HEK293 (cell line): Measurements from ENCODE around the gene GPR45.

Source experiments
- ATF2 ChIP-seq: fragments of 450-650 bp; formaldehyde crosslinking; IDR thresholded peaks from 2 replicates; pipeline ENCODE4 v1.5.1; 2016; ENCODE audit warnings: missing biosample characterization, missing genetic modification characterization, low read depth
- CTCF ChIP-seq: fragments of 450-650 bp; formaldehyde crosslinking; IDR thresholded peaks from 2 replicates; pipeline ENCODE4 v1.5.1; 2016; ENCODE audit warnings: missing biosample characterization, missing genetic modification characterization
- GLIS1 ChIP-seq: fragments of 450-650 bp; formaldehyde crosslinking; IDR thresholded peaks from 2 replicates; pipeline ENCODE4 v1.5.1; 2016; ENCODE audit warnings: missing biosample characterization, missing genetic modification characterization
- PATZ1 ChIP-seq: fragments of 450-650 bp; formaldehyde crosslinking; IDR thresholded peaks from 2 replicates; pipeline ENCODE4 v1.5.1; 2016; ENCODE audit warnings: missing biosample characterization, missing genetic modification characterization
- SETDB1 ChIP-seq: IDR thresholded peaks from one replicate; pipeline ENCODE4 v1.6.1; 2017; ENCODE audit warnings: mild to moderate bottlenecking, low read length, moderate library complexity, mixed read lengths; ENCODE audit not compliant: insufficient read length
- SP3 ChIP-seq: fragments of 450-650 bp; formaldehyde crosslinking; IDR thresholded peaks from 2 replicates; pipeline ENCODE4 v1.5.1; 2016; ENCODE audit warnings: missing biosample characterization, missing genetic modification characterization
- TCF7L2 ChIP-seq: IDR thresholded peaks from 2 replicates; pipeline ENCODE4 v1.6.1; 2011; ENCODE audit warnings: low read depth, mild to moderate bottlenecking, inconsistent platforms, low read length, moderate library complexity, borderline replicate concordance
- ZNF133 ChIP-seq: fragments of 450-650 bp; formaldehyde crosslinking; IDR thresholded peaks from 2 replicates; pipeline ENCODE4 v1.5.1; 2016; ENCODE audit warnings: missing biosample characterization, missing genetic modification characterization
- ZNF157 ChIP-seq: fragments of 450-650 bp; formaldehyde crosslinking; IDR thresholded peaks from 2 replicates; pipeline ENCODE4 v1.5.1; 2016; ENCODE audit warnings: missing biosample characterization, missing genetic modification characterization
- ZNF175 ChIP-seq: fragments of 450-650 bp; formaldehyde crosslinking; IDR thresholded peaks from 2 replicates; pipeline ENCODE4 v1.5.1; 2016; ENCODE audit warnings: missing biosample characterization, missing genetic modification characterization
- ZNF274 ChIP-seq, 2 experiments: fragments of 200-500 bp in 1 of 2; fragments of 450-650 bp in 1 of 2; sonication (Bioruptor generic) in 1 of 2; formaldehyde crosslinking in 1 of 2; IDR thresholded peaks; 2 replicates each; pipeline versions ENCODE4 v1.5.1 to v1.6.1; 2014 to 2016; ENCODE audit warnings: borderline replicate concordance in 1 of 2, inconsistent platforms in 1 of 2, low read length in 1 of 2, missing biosample characterization in 1 of 2, missing genetic modification characterization in 1 of 2
- ZNF341 ChIP-seq: fragments of 450-650 bp; formaldehyde crosslinking; IDR thresholded peaks from 2 replicates; pipeline ENCODE4; 2016; ENCODE audit warnings: low read depth, missing biosample characterization, missing genetic modification characterization
- TF ChIP-seq, protein P1 (sequence below): fragments of 450-650 bp; formaldehyde crosslinking; IDR thresholded peaks from 2 replicates; pipeline ENCODE4 v1.5.1; 2017; ENCODE audit warnings: missing biosample characterization, missing genetic modification characterization

DNA sequence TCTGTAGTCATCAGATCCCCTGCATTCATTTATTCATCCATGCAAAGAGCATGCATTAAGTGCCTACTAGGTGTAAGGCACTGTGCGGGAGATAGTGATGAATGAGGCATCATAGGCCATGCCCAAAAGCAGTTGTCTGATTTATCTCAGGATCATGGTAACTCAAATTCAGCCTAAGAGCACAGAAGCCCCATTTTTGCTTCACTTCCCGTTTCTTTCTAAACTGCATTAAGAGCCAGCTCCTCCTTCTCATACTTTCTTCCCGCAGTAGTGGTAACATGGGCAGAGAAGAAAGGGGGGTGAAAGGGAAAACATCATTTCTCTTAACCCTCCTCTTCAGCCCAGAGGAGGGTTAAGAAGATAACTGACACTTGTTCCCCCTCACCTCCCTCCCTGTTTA lies 2.9 kb downstream of the GPR45 start:
- no peak for TF ChIP-seq PATZ1 (tag by site-specific recombination)
- TF ChIP-seq CTCF (tag by site-specific recombination), result no peak
- no peak for TF ChIP-seq ZNF133 (tag by site-specific recombination)
- no peak for TF ChIP-seq ZNF157 (tag by site-specific recombination)
- no peak for TF ChIP-seq ZNF274 (IDR thresholded peaks at IDR 0.05; ENCODE audit: low read length)
- TF ChIP-seq ZNF274 (tag by site-specific recombination; IDR thresholded peaks at IDR 0.05; ENCODE audit: borderline replicate concordance), result no peak
- TF ChIP-seq ZNF341 (tag by site-specific recombination), result no peak
- no peak for TF ChIP-seq TCF7L2
- TF ChIP-seq GLIS1 (tag by site-specific recombination), result no peak
- TF ChIP-seq SP3 (tag by site-specific recombination), result no peak
- TF ChIP-seq ZNF175 (tag by site-specific recombination), result no peak
- no peak for TF ChIP-seq ATF2 (tag by site-specific recombination)
- no peak for TF ChIP-seq SETDB1
- TF ChIP-seq, protein P1, sequence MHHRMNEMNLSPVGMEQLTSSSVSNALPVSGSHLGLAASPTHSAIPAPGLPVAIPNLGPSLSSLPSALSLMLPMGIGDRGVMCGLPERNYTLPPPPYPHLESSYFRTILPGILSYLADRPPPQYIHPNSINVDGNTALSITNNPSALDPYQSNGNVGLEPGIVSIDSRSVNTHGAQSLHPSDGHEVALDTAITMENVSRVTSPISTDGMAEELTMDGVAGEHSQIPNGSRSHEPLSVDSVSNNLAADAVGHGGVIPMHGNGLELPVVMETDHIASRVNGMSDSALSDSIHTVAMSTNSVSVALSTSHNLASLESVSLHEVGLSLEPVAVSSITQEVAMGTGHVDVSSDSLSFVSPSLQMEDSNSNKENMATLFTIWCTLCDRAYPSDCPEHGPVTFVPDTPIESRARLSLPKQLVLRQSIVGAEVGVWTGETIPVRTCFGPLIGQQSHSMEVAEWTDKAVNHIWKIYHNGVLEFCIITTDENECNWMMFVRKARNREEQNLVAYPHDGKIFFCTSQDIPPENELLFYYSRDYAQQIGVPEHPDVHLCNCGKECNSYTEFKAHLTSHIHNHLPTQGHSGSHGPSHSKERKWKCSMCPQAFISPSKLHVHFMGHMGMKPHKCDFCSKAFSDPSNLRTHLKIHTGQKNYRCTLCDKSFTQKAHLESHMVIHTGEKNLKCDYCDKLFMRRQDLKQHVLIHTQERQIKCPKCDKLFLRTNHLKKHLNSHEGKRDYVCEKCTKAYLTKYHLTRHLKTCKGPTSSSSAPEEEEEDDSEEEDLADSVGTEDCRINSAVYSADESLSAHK (tag by site-specific recombination), result no peak
